ENCODE data around the gene MEGF10.
"Not testable (repeated sequence)": the region's sequence is repeated elsewhere in the genome, so short reads cannot be mapped to it uniquely, and the experiment has no call there.

MEGF10 gene

DNA sequence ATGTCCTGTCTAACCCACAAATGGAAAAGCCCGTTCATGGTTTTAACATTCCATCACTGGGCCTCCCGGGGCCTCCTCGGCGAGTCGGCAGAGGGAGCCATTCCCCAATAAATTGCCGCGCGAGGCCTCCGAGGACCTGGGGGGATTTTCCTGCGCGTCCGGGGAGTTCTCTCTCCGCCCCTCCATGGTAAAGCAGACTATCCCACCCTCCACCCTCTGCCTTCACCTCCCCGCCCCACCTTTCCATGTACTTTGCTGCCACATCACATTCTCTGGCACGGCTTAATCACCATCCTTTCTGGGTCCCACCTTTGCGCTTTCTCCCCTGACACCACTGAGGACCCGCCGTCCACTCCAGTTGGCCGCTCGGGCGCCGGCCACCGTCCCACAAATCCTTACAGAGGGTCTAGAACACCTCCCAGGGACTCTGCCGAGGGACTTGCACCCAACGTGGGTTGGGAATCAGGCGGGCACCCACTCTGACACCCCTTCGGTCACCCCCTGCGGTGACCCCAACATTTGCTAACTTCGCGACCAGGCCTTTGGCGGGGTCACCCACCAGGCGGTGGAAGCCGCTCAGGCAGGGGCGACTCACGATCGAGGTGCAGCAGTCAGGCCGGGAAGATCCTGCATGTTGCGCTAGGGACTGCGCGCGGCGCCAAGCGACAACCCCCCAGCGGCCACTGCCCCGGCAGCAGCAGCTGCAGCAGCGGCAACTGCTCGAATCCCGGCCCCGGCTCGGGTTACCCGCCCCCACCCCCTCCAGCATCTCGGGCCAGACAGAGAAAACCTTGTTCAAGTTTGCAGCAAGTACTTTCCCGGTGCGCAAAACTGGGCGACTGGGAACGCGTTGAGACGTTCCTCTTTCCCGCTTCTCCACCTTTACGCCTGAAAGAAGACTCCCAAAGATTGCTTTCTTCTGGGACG is at the start of gene MEGF10:
TSS of gene MEGF10 (plus strand) at position 778 of the 927 bp plus-strand sequence. CDS start 40,513 bp downstream, outside the sequence.
- H3K4me1 Mint-ChIP-seq, result peaks cover 7% of the 10 kb centered on the region
- DNase-seq (ENCODE audit: low spot score in 2 of 2) (no peak), ATAC-seq (ENCODE audit: low read depth) (no peak)
- H3K27me3 Mint-ChIP-seq, result peaks cover 29% of the 10 kb centered on the region
- H3K27ac Mint-ChIP-seq, result no peak within 1 kb of the TSS
- H3K36me3 Mint-ChIP-seq, result no peaks in the 10 kb centered on the region
- peaks cover 3% of the 10 kb centered on the region for H3K9me3 Mint-ChIP-seq
- peak within 1 kb of the TSS; percentile 22 for H3K4me3 Mint-ChIP-seq

GRCh38 chr5:127243011-127243410 is 47.6 kb upstream of the MEGF10 start:
- Mint-ChIP-seq H3K9me3 (peaks cover 7% of the 10 kb centered on the region), H3K27ac (no peak overlapping the region), H3K27me3 (peaks cover 6% of the 10 kb centered on the region), H3K36me3 (peaks cover 15% of the 10 kb centered on the region), H3K4me1 (no peaks in the 10 kb centered on the region), H3K4me3 (no peak overlapping the region)
- ATAC-seq (ENCODE audit: low read depth) (no peak), DNase-seq (ENCODE audit: low spot score in 2 of 2) (no peak)

GRCh38 chr5:127254729-127255284 is 35.8 kb upstream of the MEGF10 start:
- no peaks in the 10 kb centered on the region for H3K4me1 Mint-ChIP-seq
- DNase-seq (ENCODE audit: low spot score in 2 of 2) (no peak), ATAC-seq (ENCODE audit: low read depth) (no peak)
- peaks cover 9% of the 10 kb centered on the region for H3K9me3 Mint-ChIP-seq
- no peak overlapping the region for H3K4me3 Mint-ChIP-seq
- no peak overlapping the region for H3K27ac Mint-ChIP-seq
- H3K27me3 Mint-ChIP-seq, result peaks cover 3% of the 10 kb centered on the region
- no peaks in the 10 kb centered on the region for H3K36me3 Mint-ChIP-seq

DNA sequence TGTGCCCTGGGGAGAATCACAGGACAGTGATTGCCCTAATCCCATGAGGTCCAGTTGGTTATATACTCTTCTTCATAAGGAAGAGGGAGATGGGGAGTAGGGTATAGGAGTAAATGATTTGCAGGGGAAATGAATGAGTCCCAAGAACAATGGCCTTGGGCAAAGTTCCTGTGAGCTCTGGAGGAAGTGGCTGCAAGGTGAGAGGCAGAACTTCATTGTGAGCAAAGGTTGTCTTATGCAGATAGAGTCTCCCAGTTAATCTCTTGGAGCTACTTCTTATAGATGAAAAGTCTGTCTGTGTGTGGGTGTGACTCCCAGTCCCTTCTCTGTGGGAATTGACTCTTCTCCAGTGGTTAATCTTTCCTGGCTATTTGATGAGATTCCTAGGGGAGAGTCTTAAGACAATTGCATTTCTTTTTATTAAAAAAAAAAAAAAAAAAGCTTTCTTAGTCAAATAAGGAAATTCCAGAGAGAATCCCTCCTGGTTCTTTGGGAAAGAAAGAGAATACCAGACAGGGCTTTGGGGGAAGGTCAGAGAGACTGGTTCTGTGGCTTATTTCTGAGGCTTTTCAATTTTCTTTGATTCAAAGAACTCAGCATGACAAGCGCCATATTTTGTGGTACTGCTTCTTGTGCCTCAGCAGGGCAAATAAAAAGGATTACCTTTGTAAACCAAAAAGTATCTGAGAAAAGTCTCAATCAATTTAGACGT is 33.6 kb upstream of the MEGF10 start:
- no peak overlapping the region for H3K4me3 Mint-ChIP-seq
- no peak for ATAC-seq (ENCODE audit: low read depth)
- H3K27ac Mint-ChIP-seq, result no peak overlapping the region
- peaks cover 3% of the 10 kb centered on the region for H3K27me3 Mint-ChIP-seq
- no peak for DNase-seq (ENCODE audit: low spot score in 2 of 2)
- H3K4me1 Mint-ChIP-seq, result no peaks in the 10 kb centered on the region
- H3K36me3 Mint-ChIP-seq, result no peaks in the 10 kb centered on the region
- peaks cover 9% of the 10 kb centered on the region for H3K9me3 Mint-ChIP-seq

- Mint-ChIP-seq H3K9me3 (peaks cover 2% of the 10 kb centered on the region), H3K27me3 (peaks cover 3% of the 10 kb centered on the region), H3K27ac (no peak overlapping the region), H3K4me1 (no peaks in the 10 kb centered on the region), H3K36me3 (no peaks in the 10 kb centered on the region), H3K4me3 (no peak overlapping the region)
- DNase-seq (ENCODE audit: low spot score in 2 of 2) (no peak), ATAC-seq (ENCODE audit: low read depth) (no peak)
Measured at GRCh38 chr5:127260686-127261085, 29.9 kb upstream of the MEGF10 start.

- not testable (repeated sequence) for H3K4me3 Mint-ChIP-seq; H3K9me3 Mint-ChIP-seq; H3K27ac Mint-ChIP-seq; DNase-seq (ENCODE audit: low spot score in 2 of 2); H3K4me1 Mint-ChIP-seq; H3K27me3 Mint-ChIP-seq; H3K36me3 Mint-ChIP-seq; ATAC-seq (ENCODE audit: low read depth)
Measured at GRCh38 chr5:127265473-127265872, 25.1 kb upstream of the MEGF10 start.

DNA sequence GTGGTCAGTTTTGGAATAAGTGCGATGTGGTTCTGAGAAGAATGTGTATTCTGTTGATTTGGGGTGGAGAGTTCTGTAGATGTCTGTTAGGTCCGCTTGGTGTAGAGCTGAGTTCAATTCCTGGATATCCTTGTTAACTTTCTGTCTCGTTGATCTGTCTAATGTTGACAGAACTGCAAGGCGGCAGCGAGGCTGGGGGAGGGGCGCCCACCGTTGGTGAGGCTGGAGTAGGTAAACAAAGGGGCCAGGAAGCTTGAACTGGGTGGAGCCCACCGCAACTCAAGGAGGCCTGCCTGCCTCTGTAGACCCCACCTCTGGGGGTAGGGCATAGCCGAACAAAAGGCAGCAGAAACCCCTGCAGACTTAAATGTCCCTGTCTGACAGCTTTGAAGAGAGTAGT is 22.3 kb upstream of the MEGF10 start:
- not testable (repeated sequence) for DNase-seq (ENCODE audit: low spot score in 2 of 2); H3K36me3 Mint-ChIP-seq; ATAC-seq (ENCODE audit: low read depth); H3K27ac Mint-ChIP-seq; H3K27me3 Mint-ChIP-seq; H3K4me3 Mint-ChIP-seq; H3K9me3 Mint-ChIP-seq; H3K4me1 Mint-ChIP-seq

- H3K4me3 Mint-ChIP-seq; ATAC-seq (ENCODE audit: low read depth); H3K4me1 Mint-ChIP-seq; DNase-seq (ENCODE audit: low spot score in 2 of 2); H3K27me3 Mint-ChIP-seq; H3K27ac Mint-ChIP-seq; H3K36me3 Mint-ChIP-seq; H3K9me3 Mint-ChIP-seq: not testable (repeated sequence)
Measured at GRCh38 chr5:127270713-127271112, 19.9 kb upstream of the MEGF10 start.

DNA sequence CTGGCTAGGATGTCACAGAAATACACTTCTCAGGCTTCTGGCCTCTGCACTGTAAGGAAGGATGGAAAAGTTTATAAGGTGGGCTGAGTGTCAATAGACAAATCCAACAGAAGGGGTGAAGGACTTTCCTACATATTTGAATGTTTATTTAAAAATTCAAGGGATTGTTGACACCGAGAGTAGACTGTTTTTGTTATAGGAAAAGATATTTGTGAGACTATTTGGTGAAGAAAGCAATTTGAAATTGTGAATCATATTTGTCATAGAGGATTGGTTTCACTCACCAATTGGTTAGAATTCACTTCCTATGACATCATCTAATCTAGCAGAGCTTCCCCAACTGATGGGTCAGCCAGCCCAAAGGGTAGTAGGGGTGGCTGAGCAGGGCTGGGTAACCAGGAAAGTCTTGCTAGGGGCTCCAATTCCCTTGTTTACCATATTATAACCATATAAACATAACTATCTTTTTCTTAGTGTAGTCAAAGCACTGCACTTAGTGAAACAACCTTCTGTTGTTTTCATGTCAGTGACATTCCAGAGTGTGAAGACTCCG is 14.9 kb upstream of the MEGF10 start:
- peaks cover 4% of the 10 kb centered on the region for H3K27me3 Mint-ChIP-seq
- no peaks in the 10 kb centered on the region for H3K4me1 Mint-ChIP-seq
- no peak overlapping the region for H3K4me3 Mint-ChIP-seq
- peaks cover 2% of the 10 kb centered on the region for H3K9me3 Mint-ChIP-seq
- ATAC-seq (ENCODE audit: low read depth), result no peak
- no peak for DNase-seq (ENCODE audit: low spot score in 2 of 2)
- no peaks in the 10 kb centered on the region for H3K36me3 Mint-ChIP-seq
- H3K27ac Mint-ChIP-seq, result no peak overlapping the region

DNA sequence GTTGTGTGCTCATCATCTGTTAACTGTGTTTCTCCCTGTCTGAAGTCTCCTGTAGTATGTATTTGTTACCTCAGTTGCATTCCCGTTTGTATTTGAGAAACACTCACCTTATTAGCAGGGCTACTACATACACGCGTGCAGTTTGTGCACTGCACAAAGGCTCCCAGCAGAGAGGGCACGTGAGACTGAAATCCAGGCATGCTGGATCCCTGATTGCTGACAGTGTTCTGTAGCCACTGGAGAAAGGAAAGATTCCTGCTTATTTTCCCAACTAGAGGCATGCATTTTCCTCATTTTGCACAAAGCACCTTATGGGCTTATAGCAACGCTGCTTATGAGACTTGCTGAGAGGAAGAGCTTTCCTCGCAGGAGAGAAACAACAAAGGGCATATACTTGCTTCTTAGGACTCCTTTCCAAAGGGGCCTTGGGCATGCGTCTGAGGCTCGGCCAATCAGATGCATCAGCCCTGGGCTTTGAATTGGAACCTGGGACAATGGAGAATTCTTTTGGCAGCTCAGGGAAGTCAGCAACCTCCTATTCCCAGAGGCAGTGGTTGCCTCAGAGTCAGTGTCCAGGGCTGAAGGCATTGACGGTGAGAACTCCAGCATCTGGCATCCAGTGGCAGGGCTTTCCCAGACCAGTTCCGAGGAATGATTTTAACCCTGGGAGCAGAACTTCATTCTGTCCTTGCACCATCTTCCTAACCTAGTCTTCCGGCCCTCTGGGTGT is 9.9 kb upstream of the MEGF10 start:
- no peaks in the 10 kb centered on the region for H3K4me1 Mint-ChIP-seq
- H3K9me3 Mint-ChIP-seq, result no peaks in the 10 kb centered on the region
- ATAC-seq (ENCODE audit: low read depth) (no peak), DNase-seq (ENCODE audit: low spot score in 2 of 2) (no peak)
- no peak overlapping the region for H3K4me3 Mint-ChIP-seq
- H3K27ac Mint-ChIP-seq, result no peak overlapping the region
- H3K27me3 Mint-ChIP-seq, result peaks cover 2% of the 10 kb centered on the region
- no peaks in the 10 kb centered on the region for H3K36me3 Mint-ChIP-seq

DNA sequence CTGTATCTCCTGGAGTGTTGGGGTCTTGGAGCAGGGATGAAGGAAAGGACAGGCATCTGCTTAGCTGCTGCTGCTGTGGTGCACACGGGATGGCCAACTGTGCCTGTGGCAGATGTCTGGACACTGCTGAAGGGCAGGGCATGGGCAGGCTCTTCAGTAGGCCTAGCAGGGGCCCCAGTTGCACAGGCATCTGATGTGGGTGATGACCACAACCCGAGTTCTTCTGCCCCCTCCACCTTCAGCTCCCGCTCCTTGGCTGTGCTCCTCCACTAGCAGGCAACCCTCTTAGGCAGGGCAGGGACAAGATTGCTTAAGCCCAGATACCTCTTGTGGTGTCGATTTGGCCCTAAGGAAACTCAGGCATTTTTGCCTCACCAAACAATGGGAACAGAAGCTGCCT is 9.0 kb upstream of the MEGF10 start:
- ATAC-seq (ENCODE audit: low read depth), result no peak
- Mint-ChIP-seq H3K27ac (no peak overlapping the region), H3K9me3 (no peaks in the 10 kb centered on the region), H3K4me1 (no peaks in the 10 kb centered on the region), H3K4me3 (no peak overlapping the region), H3K36me3 (no peaks in the 10 kb centered on the region), H3K27me3 (peaks cover 5% of the 10 kb centered on the region)
- DNase-seq (ENCODE audit: low spot score in 2 of 2), result no peak

DNA sequence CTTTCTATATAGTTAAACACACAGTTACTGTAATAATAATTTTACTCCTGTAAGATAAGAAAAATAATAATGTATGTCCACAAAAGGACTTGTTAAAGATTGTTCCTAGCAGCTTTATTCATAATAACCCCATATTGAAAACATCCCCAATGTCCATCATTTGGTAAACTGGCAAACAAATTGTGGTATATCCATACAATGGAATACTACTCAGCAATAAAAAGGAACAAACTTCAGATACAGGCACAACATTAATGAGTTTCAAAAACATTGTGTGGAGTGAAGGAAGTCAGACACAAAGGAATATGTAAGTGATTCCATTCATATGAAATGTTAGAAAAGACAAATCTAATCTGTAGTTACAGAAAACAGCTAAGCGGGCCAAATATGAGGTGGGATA is 1.9 kb upstream of the MEGF10 start:
- Mint-ChIP-seq H3K4me3 (no peak overlapping the region), H3K4me1 (peaks cover 7% of the 10 kb centered on the region), H3K27ac (no peak overlapping the region), H3K27me3 (peaks cover 23% of the 10 kb centered on the region), H3K9me3 (peaks cover 3% of the 10 kb centered on the region), H3K36me3 (no peaks in the 10 kb centered on the region)
- no peak for DNase-seq (ENCODE audit: low spot score in 2 of 2)
- ATAC-seq (ENCODE audit: low read depth), result no peak

GRCh38 chr5:127290946-127291693 is 524 bp downstream of the MEGF10 start:
- ATAC-seq (ENCODE audit: low read depth) (no peak), DNase-seq (ENCODE audit: low spot score in 2 of 2) (no peak)
- peak overlapping the region; percentile 22 for H3K4me3 Mint-ChIP-seq
- peaks cover 28% of the 10 kb centered on the region for H3K27me3 Mint-ChIP-seq
- H3K9me3 Mint-ChIP-seq, result peaks cover 3% of the 10 kb centered on the region
- no peak overlapping the region for H3K27ac Mint-ChIP-seq
- H3K36me3 Mint-ChIP-seq, result no peaks in the 10 kb centered on the region
- peaks cover 7% of the 10 kb centered on the region for H3K4me1 Mint-ChIP-seq

Measured in memory B cell (primary cell).